DMS79 treated with DMSO at 0.1 percent for 48 hours (cell line): ENCODE data around the gene FAM107B.

ENCODE experiments used
- DNase-seq: peaks from one replicate; lab custom pipeline; 2025; lab: John Stamatoyannopoulos, UW

The FAM107B gene

DNA sequence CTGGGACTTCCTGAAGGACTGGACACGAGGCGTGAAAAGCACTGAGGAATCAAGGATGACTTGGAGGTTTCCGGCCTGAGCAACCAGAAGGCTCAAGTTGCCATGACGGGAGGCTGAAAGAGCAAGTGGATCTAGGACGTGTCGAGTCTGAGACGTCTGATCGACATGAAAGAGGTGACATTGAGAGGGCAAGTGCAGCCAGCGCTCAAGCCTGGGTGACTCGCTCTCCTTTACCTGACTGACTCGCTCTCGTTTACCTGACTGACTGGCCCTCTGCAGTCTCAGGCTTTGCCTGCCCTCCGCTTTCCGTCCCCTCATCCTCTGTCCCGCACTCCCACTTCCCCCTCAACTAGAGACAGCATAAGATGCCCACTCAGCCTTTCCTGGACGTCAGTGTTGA, 241.4 kb downstream of the FAM107B start:
- no peak for DNase-seq

DNA sequence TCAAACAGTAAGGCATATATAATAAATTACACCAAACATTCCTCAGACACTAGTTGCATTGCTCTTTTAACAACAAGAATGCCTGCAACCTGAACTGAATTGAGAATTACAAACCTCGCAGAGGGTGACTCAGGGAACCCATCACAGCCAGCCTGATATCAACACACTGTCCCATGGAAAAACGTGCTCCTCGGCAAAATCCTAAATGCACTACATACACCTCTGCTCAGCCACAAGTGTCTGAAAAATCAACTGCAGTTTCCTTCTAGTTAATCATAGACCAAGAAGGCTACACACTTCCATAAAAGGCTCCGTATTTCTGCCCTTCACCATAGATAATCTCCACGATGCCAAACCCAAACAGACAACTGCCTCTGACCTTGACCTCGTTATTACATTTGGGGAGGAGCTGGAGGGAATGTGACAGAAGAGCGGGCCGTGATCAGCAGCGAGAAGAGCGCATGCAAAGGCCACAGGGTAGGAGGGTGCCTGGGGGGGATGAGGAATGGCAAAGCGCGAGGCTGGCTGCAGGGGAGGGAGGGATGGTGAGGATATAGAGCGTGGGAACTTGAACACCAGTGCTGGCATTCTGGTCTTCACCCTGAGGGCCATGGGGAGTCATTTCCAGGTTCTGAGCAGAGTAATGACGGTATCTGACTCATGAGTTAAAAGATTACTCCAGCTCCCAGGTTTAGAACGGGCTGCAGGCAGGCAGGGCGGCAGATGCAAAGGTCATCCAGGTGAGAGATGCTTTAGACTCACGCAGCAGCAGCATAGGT, 242.0 kb downstream of the FAM107B start:
- DNase-seq: no peak

DNA sequence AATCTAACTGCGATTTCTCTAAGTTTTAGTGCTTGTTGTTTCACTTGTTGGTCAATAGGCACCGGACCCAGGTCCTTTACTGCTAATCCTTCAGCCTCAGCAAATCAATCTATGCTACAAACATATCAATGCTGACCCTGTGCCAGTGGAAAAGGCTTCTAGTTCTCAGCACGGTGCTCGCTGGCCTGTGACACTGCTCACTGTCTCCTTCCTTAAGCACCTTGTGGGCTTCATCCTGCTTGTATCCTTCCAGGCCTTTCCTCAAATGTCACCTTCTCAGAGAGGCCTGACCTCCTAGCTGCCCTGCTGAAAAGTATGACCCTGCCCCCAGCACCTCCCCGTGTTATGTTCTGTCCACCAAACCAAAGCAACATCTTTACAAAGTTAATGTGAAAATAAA, 242.7 kb downstream of the FAM107B start:
- no peak for DNase-seq

DNA sequence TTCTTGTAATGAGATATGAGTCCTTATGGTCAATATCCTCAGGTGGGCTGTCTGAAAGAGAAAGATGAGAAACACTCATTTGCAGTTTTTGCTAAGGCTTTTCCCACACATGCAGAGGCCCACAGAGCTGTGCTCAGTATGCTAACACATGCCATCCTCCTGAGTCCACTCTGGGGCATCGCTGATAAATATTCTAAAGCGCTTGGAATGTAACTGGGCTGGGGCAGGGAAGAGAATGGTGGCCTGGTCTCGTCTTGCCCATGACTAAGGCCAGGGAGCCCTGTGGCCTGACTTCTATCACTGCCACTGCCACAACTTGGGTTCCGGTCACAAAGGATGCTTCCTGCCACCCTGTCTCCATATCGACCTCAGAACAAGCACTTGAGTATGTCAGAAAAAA, 244.2 kb downstream of the FAM107B start:
- DNase-seq: no peak

DNA sequence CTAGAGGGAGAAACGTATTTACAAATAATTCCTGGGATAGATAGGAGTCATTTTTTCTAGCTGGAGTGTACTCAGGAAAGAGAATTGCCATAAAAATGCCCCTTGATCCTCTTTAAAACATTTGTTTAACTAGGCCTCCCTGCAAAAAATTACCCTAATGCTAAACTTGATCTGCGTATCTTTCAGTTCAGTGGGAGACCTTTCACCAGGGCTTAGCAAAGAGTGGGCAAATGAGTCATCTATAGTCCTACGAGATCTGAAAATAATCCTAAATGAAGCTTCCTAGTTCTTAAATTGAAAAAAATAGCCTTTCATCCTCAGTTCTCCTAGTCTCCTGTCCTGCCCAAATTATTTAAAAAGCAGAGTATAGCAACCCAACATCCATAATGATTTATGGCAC, 245.3 kb downstream of the FAM107B start:
- DNase-seq: no peak

DNA sequence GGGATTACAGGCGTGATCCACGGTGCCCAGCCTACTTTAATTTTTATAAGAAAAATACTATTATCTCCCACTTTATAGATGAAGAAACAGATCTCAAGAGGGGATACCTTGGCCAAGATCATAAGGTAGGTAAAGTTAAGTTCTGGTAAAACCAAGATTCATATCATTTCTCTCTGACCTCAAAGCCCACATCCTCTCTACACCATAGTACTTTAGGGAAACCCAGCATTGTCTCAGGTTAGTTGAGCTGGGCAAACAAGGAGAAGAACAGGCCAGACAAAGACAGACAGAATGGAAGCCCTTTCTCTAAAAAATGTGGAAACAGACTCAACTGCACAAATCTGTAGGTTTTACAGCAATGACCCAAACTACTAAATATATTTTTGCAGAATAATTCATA, 246.2 kb downstream of the FAM107B start:
- DNase-seq: no peak

DNA sequence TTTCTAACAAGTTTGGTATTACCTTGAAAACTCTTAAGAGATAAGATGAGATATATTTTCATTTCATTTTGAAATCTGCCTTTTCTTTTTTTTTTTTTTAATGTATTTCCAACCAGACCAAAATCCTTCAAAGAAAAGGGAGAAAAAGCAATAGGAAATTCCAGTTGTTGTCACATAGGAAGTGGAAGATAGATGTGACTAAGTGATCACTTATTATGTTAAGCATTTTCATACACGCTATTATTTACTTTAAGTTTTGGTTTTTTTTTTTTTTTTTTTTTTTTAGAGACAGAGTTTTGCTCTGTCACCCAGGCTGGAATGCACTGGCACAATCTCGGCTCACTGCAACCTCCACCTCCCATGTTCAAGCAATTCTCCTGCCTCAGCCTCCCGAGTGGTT, 246.8 kb downstream of the FAM107B start:
- DNase-seq: no peak

DNA sequence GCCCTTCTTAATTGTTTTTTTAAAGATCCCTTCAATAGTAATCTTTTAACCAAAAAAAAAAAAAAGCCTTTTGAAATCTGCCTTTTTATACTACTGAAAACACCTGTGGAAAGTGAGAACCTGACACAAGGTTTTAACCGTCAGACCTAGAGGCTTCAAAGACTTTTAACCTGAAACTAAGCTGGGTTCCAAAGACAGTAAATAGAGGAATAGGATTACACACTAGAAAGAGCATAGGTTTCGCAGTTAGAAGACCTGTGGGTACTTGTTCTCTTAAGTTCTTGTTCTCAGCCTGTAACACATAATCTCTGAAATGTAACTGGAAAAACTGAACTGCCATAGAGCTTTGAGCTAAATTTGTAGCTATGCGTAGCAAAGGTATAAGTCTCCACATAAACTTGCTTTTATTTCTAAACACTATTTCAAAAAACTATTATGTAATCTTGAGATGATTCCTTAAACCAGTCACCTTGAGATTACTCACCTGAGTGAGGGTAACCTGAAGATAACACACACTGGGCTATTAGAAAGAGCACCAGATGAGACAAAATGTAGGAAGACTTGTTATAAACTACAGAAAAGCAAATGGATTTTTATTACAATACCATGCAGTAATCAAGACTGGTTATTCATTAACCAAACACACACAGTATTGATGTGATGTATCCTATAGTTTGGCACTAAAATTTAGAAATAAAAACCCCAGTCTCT, 247.4 kb downstream of the FAM107B start:
- DNase-seq: no peak

DNA sequence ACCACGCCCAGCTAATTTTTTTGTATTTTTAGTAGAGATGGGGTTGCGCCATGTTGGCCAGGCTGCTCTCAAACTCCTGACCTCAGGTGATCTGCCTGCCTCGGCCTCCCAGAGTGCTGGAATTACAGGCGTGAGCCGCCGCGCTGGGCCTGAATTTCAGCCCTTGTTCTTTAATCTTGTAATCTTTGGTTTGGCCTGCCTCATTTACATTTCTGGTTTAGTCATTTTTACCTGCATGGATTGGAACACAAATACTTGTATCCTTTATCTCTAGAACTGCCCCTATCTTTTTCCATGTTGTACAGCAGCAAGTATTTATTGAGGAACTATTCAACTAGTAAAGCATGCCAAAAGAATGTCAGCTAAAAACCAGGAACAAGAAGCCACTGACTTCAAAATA, 248.4 kb downstream of the FAM107B start:
- DNase-seq: no peak

DNA sequence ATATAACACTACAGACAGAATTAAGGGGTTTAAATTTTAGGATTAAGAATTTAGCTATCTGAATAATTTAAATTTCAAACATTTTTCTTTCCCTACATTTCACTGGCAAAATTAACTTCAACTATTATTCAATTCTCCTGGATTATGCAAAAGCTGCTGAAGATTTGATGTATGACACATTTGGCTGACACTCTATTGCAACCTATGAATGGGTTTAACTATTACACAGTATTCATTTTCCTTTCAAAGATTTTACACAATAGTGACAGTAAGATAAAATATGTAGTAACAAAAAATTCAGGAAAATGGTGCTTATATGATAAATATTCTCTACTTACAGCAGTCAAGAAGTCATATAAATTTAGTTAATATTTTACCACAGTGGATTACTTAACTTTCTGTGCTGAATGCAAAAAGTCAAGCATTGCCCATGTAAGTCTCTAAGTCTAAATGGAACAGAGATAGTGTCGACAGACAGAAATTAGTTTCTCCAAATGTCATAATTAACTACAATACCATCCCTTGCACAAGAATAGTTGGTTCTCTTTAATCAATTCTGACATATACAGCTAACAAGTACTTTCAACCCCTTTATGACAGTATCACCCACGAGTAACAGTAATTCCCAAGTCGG, 249.9 kb downstream of the FAM107B start:
- no peak for DNase-seq

DNA sequence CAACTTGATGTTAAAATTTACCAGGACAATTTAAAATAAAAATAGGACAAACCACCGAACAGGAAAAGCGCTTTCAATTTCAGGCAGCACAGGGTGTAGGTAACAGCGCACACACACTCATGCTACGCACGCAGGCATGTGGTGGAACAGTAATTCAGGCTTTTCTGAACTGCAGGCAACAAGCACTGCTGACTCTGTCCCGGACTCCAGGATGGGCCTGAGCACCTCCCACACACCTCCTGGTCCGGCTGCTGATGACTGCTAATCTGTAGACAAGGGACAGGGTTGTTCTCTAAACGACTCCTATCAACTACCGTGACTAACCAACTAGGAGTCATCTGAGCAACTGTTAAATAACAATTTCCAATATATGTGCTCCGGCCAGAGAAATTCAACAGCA, 251.4 kb downstream of the FAM107B start:
- no peak for DNase-seq

DNA sequence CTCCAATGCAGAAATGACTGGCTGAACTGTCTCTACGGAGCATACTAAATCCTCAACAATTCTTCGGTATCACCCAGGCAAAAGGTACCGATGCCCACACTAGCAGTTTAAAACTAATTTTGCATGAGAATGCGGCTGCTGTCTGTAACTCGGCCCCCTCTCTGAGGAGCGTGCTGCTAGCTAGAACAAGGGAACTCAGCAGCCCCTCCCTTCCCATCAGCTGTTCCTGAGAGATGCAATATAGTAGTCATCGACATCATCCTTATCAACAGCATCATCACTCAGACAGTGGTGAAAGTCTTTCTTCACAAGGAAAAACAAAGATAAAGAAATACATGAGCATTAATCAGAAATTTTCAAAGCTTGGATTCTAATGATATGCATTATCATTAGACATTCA, 254.9 kb downstream of the FAM107B start:
- DNase-seq: no peak

DNA sequence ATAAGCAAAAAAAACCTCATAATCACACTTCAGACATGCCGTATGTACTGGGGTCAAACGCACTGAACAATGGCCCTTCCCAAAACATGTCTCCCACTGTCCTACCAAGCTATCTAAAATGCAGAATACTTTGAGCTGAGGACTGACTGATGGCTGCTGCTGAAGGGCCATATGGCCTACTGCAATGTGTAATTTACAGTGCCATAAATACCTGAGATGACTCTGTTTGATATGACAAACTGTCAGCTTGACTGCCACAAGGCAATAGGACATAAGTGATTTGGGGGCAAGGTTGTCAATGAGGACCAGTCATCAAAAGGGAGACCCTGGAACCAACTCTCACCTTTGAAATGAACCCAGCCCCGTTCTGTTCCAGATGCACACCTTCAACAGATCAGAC, 256.5 kb downstream of the FAM107B start:
- DNase-seq: no peak

DNA sequence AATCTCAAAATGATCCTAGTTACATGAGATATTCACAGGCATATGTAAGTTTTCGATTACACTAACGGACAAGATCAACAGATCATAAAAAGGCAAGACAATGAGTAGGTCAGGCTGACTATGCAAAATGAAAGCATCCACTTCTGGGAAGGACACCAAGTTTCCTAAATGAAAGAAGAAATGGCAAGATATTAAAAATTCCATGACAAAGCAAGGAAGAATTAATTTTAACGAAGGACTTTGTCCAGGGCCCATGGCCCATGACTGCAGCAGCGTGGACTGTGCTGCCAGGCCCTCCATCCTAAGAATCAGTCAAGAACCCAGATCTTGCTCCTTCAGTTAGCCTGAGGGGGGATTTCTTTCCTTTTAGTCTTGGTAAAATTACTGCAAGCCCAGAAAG, 261.6 kb downstream of the FAM107B start:
- no peak for DNase-seq

DNA sequence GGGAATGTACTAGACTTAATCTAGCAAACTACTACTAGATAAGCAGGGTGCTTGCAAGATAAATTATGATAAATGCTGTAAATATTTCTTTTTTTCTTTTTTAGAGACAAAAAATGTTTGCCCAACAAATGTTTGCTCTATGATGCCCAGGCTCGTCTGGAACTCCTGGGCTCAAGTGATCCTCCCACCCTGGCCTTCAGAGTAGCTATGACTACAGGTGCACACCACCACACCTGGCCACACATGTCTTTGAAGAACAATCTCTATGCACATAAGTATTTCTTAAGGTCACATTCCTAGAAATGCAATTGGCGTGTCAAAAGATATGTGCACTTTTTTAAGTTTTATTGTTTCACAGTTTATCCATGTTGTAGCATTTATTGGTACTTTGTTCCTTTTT, 264.4 kb downstream of the FAM107B start:
- no peak for DNase-seq

DNA sequence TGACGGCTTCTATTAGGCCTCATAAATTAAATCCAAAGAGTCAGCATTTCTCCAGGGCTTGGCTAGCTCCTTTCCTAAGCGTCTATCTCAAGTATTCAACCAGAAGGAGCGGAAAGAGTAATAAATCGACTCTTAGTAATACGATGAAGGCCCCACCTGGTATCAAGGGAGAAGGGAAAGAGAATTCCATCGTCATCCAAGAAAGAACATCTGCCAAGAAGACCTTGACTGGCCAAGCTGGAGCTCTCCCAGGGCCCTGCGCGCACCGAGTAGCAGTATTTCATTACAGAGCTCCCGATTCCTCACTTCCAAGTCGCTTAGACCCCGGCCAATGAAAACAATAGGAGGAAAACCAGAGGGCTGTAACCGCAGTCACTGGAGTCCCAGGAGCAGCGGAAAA, 266.0 kb downstream of the FAM107B start:
- no peak for DNase-seq

DNA sequence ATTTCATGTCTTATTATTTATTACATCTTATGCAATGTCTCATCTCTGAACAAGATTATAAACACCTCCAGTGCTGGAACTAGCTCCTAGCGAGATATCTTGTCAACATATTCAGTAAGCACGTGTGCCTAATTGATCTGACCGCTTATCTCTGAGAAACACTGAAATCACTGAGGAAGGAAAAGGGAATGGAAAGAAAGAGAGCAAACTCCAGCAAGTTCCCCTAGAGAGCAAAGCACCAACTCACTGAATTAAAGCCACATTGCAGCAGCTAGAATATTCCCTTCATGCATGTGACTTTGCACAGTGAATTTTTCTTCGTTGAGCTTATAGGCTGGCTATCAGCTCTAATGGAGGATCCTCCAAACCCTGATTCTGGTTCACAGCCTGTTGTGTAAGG, 266.9 kb downstream of the FAM107B start:
- DNase-seq: no peak

DNA sequence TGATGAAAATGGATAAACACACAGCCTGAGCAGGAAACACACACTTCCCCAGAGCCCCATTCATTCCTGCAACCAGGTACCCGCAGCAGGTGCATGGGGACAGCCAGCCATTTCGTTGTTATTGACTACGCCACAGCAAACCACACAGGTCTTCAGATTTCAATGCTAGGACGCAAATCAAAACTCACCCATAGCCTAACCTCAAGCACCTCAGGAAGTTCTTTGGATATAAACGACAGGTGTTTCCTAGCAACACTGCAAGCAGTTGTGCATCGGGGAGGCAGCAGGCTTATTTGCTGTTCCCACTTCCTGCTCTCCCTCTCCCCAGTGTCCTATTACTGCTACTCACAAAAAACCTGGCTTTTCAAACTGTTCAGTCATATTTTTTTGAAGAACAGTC, 267.5 kb downstream of the FAM107B start:
- peak; percentile 25 for DNase-seq

DNA sequence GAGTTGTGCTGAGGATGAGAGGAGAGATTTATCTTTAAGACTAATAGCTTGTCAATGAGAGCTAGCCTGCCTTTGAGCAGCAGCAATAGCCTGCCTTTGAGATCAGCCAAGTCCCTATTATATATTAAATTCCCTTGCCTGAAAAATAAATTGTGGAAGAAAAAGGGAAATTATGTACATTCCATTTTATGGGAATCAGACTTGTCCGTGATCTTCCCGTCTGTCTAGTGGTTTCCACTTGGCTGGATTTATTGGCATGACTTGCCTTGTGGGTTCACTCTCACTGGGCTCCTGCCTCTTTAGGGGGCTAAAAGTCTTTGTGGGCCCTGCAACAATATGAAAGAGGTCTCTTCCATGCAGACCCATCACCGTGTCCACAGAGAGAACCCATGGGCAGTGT, 272.3 kb downstream of the FAM107B start:
- DNase-seq: no peak

DNA sequence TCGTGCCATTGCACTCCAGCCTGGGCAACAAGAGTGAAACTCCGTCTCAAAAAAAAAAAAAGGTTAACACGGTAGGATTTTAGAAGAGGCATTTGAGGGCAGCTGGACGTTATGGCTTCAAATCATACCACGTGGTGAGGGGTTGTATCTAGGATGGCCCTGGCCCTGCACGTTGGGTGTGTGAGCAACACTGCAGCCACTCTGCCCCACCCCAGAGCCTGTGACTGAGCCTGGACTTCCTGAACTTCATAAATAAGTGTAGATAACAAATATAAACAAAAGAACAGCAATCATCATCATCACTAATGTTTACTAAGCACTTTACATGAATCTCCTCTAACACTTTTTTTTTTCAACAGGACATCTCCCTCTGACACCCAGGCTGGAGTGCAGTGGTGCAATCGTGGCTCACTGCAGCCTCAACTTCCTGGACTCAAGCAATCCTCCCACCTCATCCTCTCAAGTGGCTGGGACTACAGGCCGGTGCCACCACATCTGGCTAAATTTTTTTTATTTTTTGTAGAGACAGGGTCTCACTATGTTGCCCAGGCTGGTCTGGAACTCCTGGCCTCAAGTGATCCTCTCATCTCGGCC, 274.4 kb downstream of the FAM107B start:
- DNase-seq: no peak

DNA sequence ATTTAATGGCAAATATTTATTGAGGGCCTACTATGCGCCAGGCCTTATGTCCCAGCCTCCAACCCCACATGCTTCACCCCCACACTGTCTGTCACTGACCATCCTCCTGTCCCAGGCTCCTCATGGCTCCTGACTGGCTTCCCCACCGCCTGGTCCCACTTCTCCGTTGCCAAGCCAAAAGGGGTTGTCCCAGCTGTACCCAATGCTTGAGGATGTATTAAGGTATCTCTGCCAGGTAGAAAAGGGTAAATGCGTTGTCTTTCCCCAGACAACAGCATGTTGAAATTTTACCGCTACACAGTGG, 275.1 kb downstream of the FAM107B start:
- no peak for DNase-seq

DNA sequence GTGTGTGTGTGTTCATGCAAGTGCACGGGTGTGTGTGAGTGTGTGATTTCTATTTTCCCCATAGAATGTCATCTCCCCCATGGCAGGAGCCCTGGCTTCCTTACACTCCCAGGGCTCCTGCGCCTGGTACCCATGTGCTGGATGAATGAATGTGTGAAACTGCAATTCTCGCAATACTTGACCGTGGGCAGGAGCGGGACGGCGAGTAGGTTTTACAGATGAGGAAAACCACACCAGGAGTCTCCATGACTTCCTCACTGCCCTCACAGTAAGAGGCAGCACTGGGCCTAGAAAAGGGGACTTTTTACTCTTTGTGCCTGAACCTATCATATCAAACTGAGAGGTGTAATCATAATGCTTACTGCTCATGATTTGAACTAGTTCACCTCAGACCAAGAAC, 276.4 kb downstream of the FAM107B start:
- no peak for DNase-seq

DNA sequence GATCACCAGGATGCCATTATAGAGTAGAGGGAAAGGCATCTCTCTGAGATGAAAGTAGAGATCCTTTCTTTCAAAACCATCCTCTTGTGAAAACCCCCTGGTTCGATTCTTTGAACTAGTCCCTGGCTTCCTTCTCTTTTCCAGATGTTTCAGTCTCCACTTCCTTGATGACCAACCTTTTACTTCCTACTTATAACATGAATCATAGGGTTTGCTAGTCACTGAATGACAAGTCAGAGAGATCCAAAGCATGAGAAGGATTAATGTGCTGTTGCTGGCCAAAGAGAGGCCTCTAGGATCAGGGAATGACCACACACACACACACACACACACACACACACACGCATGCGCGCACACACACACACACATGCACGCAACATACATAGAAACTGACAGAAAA, 282.9 kb downstream of the FAM107B start:
- DNase-seq: no peak
